ENCODE data around the gene CHAD. TPM values are rescaled to one million over a fixed set of nuclear protein-coding genes. Genes with fewer than 3 reads are reported as not detected.

CHAD gene
- polyA plus RNA-seq, 1 of the 3 experiments (the other 2 are of a cell fraction) = not detected

DNA sequence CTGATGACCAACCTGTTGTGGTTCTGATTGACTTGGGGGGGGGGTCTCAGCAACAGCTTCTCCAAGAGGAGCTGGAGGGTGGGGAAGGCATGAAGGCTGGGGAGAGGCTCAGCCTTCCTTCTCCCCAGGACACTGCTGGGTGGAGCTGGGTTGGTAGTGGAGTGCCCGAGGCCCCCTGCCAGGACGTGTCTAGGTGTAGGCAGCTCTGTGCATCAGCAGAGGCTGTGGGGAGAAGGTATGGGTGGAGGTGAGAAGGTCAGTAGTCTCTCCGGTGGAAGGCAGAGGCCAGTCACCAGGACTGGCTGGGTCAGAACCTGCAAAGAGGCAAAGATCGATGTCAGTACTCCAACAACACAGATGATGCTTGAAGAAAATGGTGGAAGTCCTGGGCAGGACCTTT lies 3.9 kb downstream of the CHAD start:
- Histone ChIP-seq H3K79me2 (ENCODE audit: insufficient read depth) (no peaks in the 10 kb centered on the region), H3K4me1 (ENCODE audit: control insufficient read depth in 1 of 2, insufficient read depth in 2 of 2, low read depth in 1 of 2, low read length in 1 of 2) (peaks cover 0 to 15% of the 10 kb centered on the region in 2 experiments; a peak in 1 of 4 replicates), H3K27ac (ENCODE audit: low read depth in 2 of 2, low read length in 1 of 2) (no peak overlapping the region), H3K36me3 (replicated peaks in 1 of 2; ENCODE audit: control insufficient read depth in 1 of 2, insufficient read depth in 2 of 2, low read length in 1 of 2) (peaks cover 0 to 2% of the 10 kb centered on the region in 2 experiments), H3K4me2 (no peak overlapping the region), H2AFZ (ENCODE audit: low read depth) (no peak overlapping the region), H3K27me3 (ENCODE audit: insufficient read depth) (no peaks in the 10 kb centered on the region), H3K9me3 (no peaks in the 10 kb centered on the region), H4K20me1 (ENCODE audit: insufficient read depth) (no peaks in the 10 kb centered on the region; the same call in 1 of the 2 replicates), H3F3A (replicated peaks; ENCODE audit: insufficient read depth) (no peaks in the 10 kb centered on the region), H3K4me3 (ENCODE audit: low read depth in 2 of 2, low read length in 1 of 2) (no peak overlapping the region), H3K9me2 (no peaks in the 10 kb centered on the region), H3K9ac (no peak overlapping the region)
- WGBS (ENCODE audit: low lambda C conversion rate) = 83% methylated on average over 4 of the region's 4 CpGs
- TF ChIP-seq SMC3 (IDR thresholded peaks at IDR 0.05; ENCODE audit: low read depth, low read length) (no peak), GABPA (IDR thresholded peaks at IDR 0.05; ENCODE audit: low read depth) (no peak), TAF1 (IDR thresholded peaks at IDR 0.05; ENCODE audit: borderline replicate concordance, low read depth, low read length) (no peak), TCF12 (IDR thresholded peaks at IDR 0.05) (no peak)
- TF ChIP-seq, protein P1, sequence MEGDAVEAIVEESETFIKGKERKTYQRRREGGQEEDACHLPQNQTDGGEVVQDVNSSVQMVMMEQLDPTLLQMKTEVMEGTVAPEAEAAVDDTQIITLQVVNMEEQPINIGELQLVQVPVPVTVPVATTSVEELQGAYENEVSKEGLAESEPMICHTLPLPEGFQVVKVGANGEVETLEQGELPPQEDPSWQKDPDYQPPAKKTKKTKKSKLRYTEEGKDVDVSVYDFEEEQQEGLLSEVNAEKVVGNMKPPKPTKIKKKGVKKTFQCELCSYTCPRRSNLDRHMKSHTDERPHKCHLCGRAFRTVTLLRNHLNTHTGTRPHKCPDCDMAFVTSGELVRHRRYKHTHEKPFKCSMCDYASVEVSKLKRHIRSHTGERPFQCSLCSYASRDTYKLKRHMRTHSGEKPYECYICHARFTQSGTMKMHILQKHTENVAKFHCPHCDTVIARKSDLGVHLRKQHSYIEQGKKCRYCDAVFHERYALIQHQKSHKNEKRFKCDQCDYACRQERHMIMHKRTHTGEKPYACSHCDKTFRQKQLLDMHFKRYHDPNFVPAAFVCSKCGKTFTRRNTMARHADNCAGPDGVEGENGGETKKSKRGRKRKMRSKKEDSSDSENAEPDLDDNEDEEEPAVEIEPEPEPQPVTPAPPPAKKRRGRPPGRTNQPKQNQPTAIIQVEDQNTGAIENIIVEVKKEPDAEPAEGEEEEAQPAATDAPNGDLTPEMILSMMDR (IDR thresholded peaks at IDR 0.05) = no peak
- TF ChIP-seq, protein P2, sequence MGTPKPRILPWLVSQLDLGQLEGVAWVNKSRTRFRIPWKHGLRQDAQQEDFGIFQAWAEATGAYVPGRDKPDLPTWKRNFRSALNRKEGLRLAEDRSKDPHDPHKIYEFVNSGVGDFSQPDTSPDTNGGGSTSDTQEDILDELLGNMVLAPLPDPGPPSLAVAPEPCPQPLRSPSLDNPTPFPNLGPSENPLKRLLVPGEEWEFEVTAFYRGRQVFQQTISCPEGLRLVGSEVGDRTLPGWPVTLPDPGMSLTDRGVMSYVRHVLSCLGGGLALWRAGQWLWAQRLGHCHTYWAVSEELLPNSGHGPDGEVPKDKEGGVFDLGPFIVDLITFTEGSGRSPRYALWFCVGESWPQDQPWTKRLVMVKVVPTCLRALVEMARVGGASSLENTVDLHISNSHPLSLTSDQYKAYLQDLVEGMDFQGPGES (IDR thresholded peaks at IDR 0.05; ENCODE audit: low read depth, low read length) = no peak
- TF ChIP-seq, protein P3, sequence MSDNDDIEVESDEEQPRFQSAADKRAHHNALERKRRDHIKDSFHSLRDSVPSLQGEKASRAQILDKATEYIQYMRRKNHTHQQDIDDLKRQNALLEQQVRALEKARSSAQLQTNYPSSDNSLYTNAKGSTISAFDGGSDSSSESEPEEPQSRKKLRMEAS (IDR thresholded peaks at IDR 0.05; ENCODE audit: low read depth) = no peak
- TF ChIP-seq, protein P4, sequence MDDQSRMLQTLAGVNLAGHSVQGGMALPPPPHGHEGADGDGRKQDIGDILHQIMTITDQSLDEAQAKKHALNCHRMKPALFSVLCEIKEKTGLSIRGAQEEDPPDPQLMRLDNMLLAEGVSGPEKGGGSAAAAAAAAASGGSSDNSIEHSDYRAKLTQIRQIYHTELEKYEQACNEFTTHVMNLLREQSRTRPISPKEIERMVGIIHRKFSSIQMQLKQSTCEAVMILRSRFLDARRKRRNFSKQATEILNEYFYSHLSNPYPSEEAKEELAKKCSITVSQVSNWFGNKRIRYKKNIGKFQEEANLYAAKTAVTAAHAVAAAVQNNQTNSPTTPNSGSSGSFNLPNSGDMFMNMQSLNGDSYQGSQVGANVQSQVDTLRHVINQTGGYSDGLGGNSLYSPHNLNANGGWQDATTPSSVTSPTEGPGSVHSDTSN (IDR thresholded peaks at IDR 0.05) = no peak
- ChIA-PET CTCF (interaction anchor here (1.1 to 4.1 kb wide), 5 partner anchors 8 to 83 kb away, joined by 3 to 18 read pairs (median 9); partner anchors contain the start of gene LRRC59), POLR2A (no interaction called here)
- no peak for DNase-seq

DNA sequence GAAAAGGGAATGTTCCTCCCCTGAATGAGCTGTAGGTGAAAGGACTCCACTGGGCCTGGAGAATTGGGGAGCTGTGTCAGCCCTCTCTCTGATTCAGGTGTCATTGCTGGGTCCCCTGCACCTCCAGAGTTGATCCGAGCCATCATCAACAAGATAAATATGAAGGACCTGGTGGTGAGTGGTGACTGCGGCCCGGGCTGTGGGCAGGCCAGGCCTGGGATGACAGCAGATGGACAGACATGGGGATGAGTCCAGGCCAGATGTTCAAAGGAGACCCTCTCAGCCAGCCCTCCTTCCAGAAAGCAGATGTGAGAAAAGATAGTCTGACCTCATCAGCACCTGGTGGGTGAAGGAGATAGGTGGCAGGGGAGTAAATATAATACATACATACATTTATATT lies 4.6 kb downstream of the CHAD start:
- H3K9ac ChIP-seq = no peak overlapping the region
- H4K20me1 ChIP-seq (ENCODE audit: insufficient read depth) = no peaks in the 10 kb centered on the region; the same call in 1 of the 2 replicates
- H3K79me2 ChIP-seq (ENCODE audit: insufficient read depth) = no peaks in the 10 kb centered on the region
- DNase-seq = no peak
- no peaks in the 10 kb centered on the region for H3F3A ChIP-seq (replicated peaks; ENCODE audit: insufficient read depth)
- ChIA-PET CTCF (interaction anchor here (1.0 to 4.1 kb wide), 6 partner anchors 9 to 83 kb away, joined by 3 to 18 read pairs (median 6); partner anchors contain the start of gene LRRC59), POLR2A (no interaction called here)
- H3K36me3 ChIP-seq (replicated peaks in 1 of 2; ENCODE audit: control insufficient read depth in 1 of 2, insufficient read depth in 2 of 2, low read length in 1 of 2) = peaks cover 0 to 2% of the 10 kb centered on the region in 2 experiments
- 85% methylated on average over 3 of the region's 3 CpGs for WGBS (ENCODE audit: low lambda C conversion rate)
- H3K4me1 ChIP-seq (ENCODE audit: control insufficient read depth in 1 of 2, insufficient read depth in 2 of 2, low read depth in 1 of 2, low read length in 1 of 2) = peaks cover 0 to 9% of the 10 kb centered on the region in 2 experiments; a peak in 1 of 4 replicates
- no peak for TF ChIP-seq JUND (IDR thresholded peaks at IDR 0.05)
- TF ChIP-seq EZH2phosphoT487 (IDR thresholded peaks at IDR 0.05; ENCODE audit: borderline replicate concordance, low read depth) = no peak
- TF ChIP-seq TCF12 (IDR thresholded peaks at IDR 0.05) = no peak
- TF ChIP-seq ELF1 (IDR thresholded peaks at IDR 0.05) = no peak
- no peak for TF ChIP-seq TEAD4 (IDR thresholded peaks at IDR 0.05; ENCODE audit: borderline replicate concordance, insufficient read depth)
- H2AFZ ChIP-seq (ENCODE audit: low read depth) = no peak overlapping the region
- no peaks in the 10 kb centered on the region for H3K9me2 ChIP-seq
- H3K9me3 ChIP-seq = no peaks in the 10 kb centered on the region
- no peaks in the 10 kb centered on the region for H3K27me3 ChIP-seq (ENCODE audit: insufficient read depth)
- H3K4me2 ChIP-seq = no peak overlapping the region
- no peak overlapping the region for H3K27ac ChIP-seq (ENCODE audit: low read depth in 2 of 2, low read length in 1 of 2)
- H3K4me3 ChIP-seq (ENCODE audit: low read depth in 2 of 2, low read length in 1 of 2) = no peak overlapping the region
